GM12878 (cell line): Measurements from ENCODE around the gene TMEM98. TPM values are rescaled to one million over a fixed set of nuclear protein-coding genes. Genes with fewer than 3 reads are reported as not detected.

Experiments
- ATAC-seq: fragments of 200-7000 bp; cut with Tn5 transposase; 3 replicates; pipeline ENCODE4 v1.9.1; 2020; ENCODE audit warnings: mild to moderate bottlenecking, moderate library complexity
- BruUV-seq: library from RNA; stranded (reverse); fragments of 400-500 nt; replicated peaks from 2 replicates; lab custom pipeline; 2021; lab: Mats Ljungman, UMichigan
- CTCF ChIA-PET: fragments of 300-600 bp; sonication (Branson Sonifier 250); formaldehyde crosslinking; extraction: SDS; loops from one replicate; lab custom pipeline; 2021; ENCODE audit warnings: inconsistent platforms; lab: Yijun Ruan, JAX
- POLR2A ChIA-PET: fragments of 350-600 bp; formaldehyde crosslinking; extraction: SDS; loops from one replicate; lab custom pipeline; 2021; ENCODE audit warnings: inconsistent platforms; lab: Charles Lee
- RAD21 ChIA-PET: fragments of 300-600 bp; sonication (Branson Sonifier 250); formaldehyde crosslinking; loops from one replicate; lab custom pipeline; 2023; ENCODE audit warnings: antibody characterized with exemption; ENCODE audit not compliant: unreplicated experiment; lab: Charles Lee
- SMC1A ChIA-PET: fragments of 300-600 bp; sonication (Branson Sonifier 250); formaldehyde crosslinking; loops from one replicate; lab custom pipeline; 2023; ENCODE audit not compliant: unreplicated experiment, uncharacterized antibody; lab: Charles Lee
- DNase-seq: peaks from one replicate; pipeline ENCODE4 v3.0.0-alpha.2; 2011; ENCODE audit warnings: low read depth, low spot score
- FAIRE-seq: peaks from 3 replicates; lab custom pipeline; 2011; peaks lifted over from hg19 to GRCh38; lab: Jason Lieb, UNC
- H2AFZ ChIP-seq: 2 replicates; pipeline ENCODE4 v1.6.0; 2011; ENCODE audit warnings: low read depth, low read length, control low read depth; ENCODE audit not compliant: control insufficient read depth
- H3K27ac ChIP-seq: 2 replicates; pipeline ENCODE4 v1.5.1; 2011; ENCODE audit warnings: control low read depth; ENCODE audit not compliant: control insufficient read depth, insufficient read depth
- H3K27me3 ChIP-seq, 2 experiments: replicated peaks in 1 of 2; 2 replicates each; pipeline versions ENCODE4 v1.6.0 to v1.6.1; 2011; ENCODE audit warnings: low read length in 1 of 2; ENCODE audit not compliant: control insufficient read depth in 2 of 2, insufficient read depth in 2 of 2
- H3K36me3 ChIP-seq, 2 experiments: 2 replicates each; pipeline ENCODE4 v1.5.1; 2011; ENCODE audit warnings: low read length in 1 of 2; ENCODE audit not compliant: control insufficient read depth in 2 of 2, insufficient read depth in 2 of 2
- H3K4me1 ChIP-seq: 2 replicates; pipeline ENCODE4 v1.6.1; 2011; ENCODE audit warnings: mild to moderate bottlenecking, low read length, moderate library complexity, mixed read lengths; ENCODE audit not compliant: control insufficient read depth, insufficient read depth
- H3K4me2 ChIP-seq: 2 replicates; pipeline ENCODE4 v1.6.0; 2011; ENCODE audit warnings: control low read depth; ENCODE audit not compliant: control insufficient read depth, insufficient read depth
- H3K4me3 ChIP-seq: fragments of 200-600 bp; sonication (generic); 2 replicates; pipeline ENCODE4 v1.5.1; 2016
- H3K79me2 ChIP-seq: 2 replicates; pipeline ENCODE4 v1.6.0; 2011; ENCODE audit warnings: low read length; ENCODE audit not compliant: control insufficient read depth, insufficient read depth
- H3K9ac ChIP-seq: 2 replicates; pipeline ENCODE4 v1.8.0; 2011; ENCODE audit warnings: low read length, control low read depth, mixed read lengths; ENCODE audit not compliant: control insufficient read depth, insufficient read depth
- H3K9me3 ChIP-seq: replicated peaks from 3 replicates; pipeline ENCODE4 v1.5.1; 2011; ENCODE audit warnings: mild to moderate bottlenecking, low read length; ENCODE audit not compliant: control insufficient read depth, insufficient read depth
- H4K20me1 ChIP-seq: 2 replicates; pipeline ENCODE4 v1.6.0; 2011; ENCODE audit not compliant: control insufficient read depth, insufficient read depth
- CBX5 ChIP-seq: sonication (generic); IDR thresholded peaks from 2 replicates; pipeline ENCODE4 v1.6.1; 2016; ENCODE audit warnings: low read depth, moderate library complexity, mild to moderate bottlenecking, inconsistent platforms
- CEBPB ChIP-seq, 2 experiments: fragments of 150-350 bp in 1 of 2; IDR thresholded peaks; 2 replicates each; pipeline ENCODE4 v1.6.1; 2012 to 2014; ENCODE audit warnings: low read depth in 2 of 2, low read length in 2 of 2, borderline replicate concordance in 1 of 2, inconsistent platforms in 1 of 2
- CHD2 ChIP-seq: IDR thresholded peaks from 2 replicates; pipeline ENCODE4 v1.6.1; 2011; ENCODE audit warnings: low read depth, low read length, improper control_type of control experiment, borderline replicate concordance
- IKZF2 ChIP-seq, 2 experiments: fragments of 450-650 bp; IDR thresholded peaks; 2 replicates each; pipeline ENCODE4 v1.6.1; 2017; ENCODE audit warnings: mild to moderate bottlenecking in 2 of 2, moderate library complexity in 2 of 2
- IRF3 ChIP-seq: fragments of 450-650 bp; IDR thresholded peaks from 2 replicates; pipeline ENCODE4 v1.6.1; 2014; ENCODE audit warnings: mild to moderate bottlenecking
- KDM1A ChIP-seq: fragments of 200-600 bp; sonication (generic); IDR thresholded peaks from 2 replicates; pipeline ENCODE4 v1.6.1; 2016; ENCODE audit warnings: borderline replicate concordance
- MXI1 ChIP-seq: fragments of 150-350 bp; IDR thresholded peaks from 2 replicates; pipeline ENCODE4 v1.6.1; 2011; ENCODE audit warnings: low read depth, mild to moderate bottlenecking, inconsistent platforms, low read length, improper control_type of control experiment
- NR2C1 ChIP-seq: fragments of 450-650 bp; IDR thresholded peaks from 2 replicates; pipeline ENCODE4 v1.6.1; 2017; ENCODE audit warnings: antibody characterized with exemption, mild to moderate bottlenecking, moderate library complexity
- TCF12 ChIP-seq: IDR thresholded peaks from 2 replicates; pipeline ENCODE4 v1.6.1; 2011; ENCODE audit warnings: low read depth, mild to moderate bottlenecking, low read length
- ZBTB11 ChIP-seq: fragments of 450-650 bp; formaldehyde crosslinking; IDR thresholded peaks from 2 replicates; pipeline ENCODE4 v1.5.0; 2022; ENCODE audit warnings: mild to moderate bottlenecking, missing genetic modification characterization
- ZNF687 ChIP-seq: fragments of 450-650 bp; IDR thresholded peaks from 2 replicates; pipeline ENCODE4 v1.6.1; 2017; ENCODE audit warnings: mild to moderate bottlenecking, moderate library complexity
- WGBS: methylation state at CpG from one replicate; pipeline ENCODE4 v1.1.6; 2016; ENCODE audit warnings: low lambda C conversion rate; ENCODE audit not compliant: insufficient replicate concordance, insufficient coverage; ENCODE audit errors: missing lambda C conversion rate; 5-methylcytosine and 5-hydroxymethylcytosine counted together
- in situ Hi-C: fragments of 300-500 bp; cut with MboI; formaldehyde crosslinking; loops from 9 replicates; pipeline ENCODE4 v1.14.3; 2018; ENCODE audit warnings: mixed read lengths
- intact Hi-C: fragments of 100-400 bp; cut with micrococcal nuclease; formaldehyde crosslinking; loops from one replicate; pipeline ENCODE4 v1.14.2; 2022; ENCODE audit not compliant: unreplicated experiment
- polyA plus RNA-seq, 11 experiments: library from polyadenylated mRNA; depleted of rRNA in 4 of 11; unstranded in 6 of 11; stranded (reverse) in 5 of 11; fragments of >200 nt; fragmentation: Nextera tagmentation in 4 of 11; fragmentation: Illumina TruSeq in 1 of 11; extraction: Ambion mirVana in 4 of 11; extraction: Trizol in 1 of 11; gene quantifications; 1 replicate in 1 of 11; 2 replicates in 10 of 11; pipeline versions ENCODE4 v1.2.1 to v1.2.3, GENCODE V29; 2011 to 2016; ENCODE audit warnings: inconsistent platforms in 2 of 11, missing spikeins in 2 of 11, low read depth in 1 of 11
- total RNA-seq, 4 experiments: library from RNA; depleted of rRNA in 3 of 4; stranded (reverse); fragments of >200 nt in 3 of 4; fragmentation: Illumina TruSeq in 1 of 4; extraction: Trizol in 1 of 4; gene quantifications; 2 replicates each; pipeline versions ENCODE4 v1.2.1 to v1.2.3, GENCODE V29; 2013 to 2021
- TF ChIP-seq, protein P1 (sequence below): fragments of 450-650 bp; IDR thresholded peaks from 2 replicates; pipeline ENCODE4 v1.6.1; 2018; ENCODE audit warnings: mild to moderate bottlenecking, low read depth, moderate library complexity; ENCODE audit not compliant: partially characterized antibody

TMEM98 gene
- total and polyA plus RNA-seq, 10 of the 15 experiments (the other 5 are each of a cell fraction or from before 2014, with no cell fraction given), result 0.04 to 0.73 (median 0.13) TPM; not detected in 3

DNA sequence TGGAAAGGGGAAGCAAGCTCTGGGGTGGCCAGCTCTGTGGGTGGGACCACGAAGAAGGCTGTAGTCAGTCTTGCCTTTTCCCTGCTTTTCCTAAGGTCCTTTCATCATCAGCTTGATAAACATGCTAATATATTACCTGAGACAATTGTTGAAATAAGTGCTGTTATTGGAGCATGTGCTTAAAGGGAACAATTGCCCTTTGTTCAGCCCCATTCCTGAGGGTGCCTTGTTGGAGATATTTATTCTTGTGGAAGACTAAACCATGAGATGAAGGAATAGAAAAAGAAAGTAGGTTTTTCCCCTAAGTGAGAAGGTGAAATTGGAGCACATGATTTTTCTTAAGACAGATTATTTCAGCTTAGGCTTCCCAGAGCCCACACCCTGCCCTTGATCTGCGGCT is 7.8 kb downstream of the TMEM98 start:
- ChIA-PET CTCF (interaction anchor here (0.7 to 4.9 kb wide), 26 partner anchors 10 to 474 kb away, joined by 3 to 66 read pairs (median 6); partner anchors contain the start of gene MYO1D), POLR2A (interaction anchor here (2.0 kb wide), 1 partner anchor 59 kb away, joined by 5 read pairs; the partner anchor contains the start of gene MYO1D), RAD21 (interaction anchor here (2.2 to 4.5 kb wide), 3 partner anchors 26 to 154 kb away, joined by 9 to 37 read pairs (median 15); partner anchors contain the start of gene MYO1D), SMC1A (interaction anchor here (0.7 to 6.9 kb wide), 12 partner anchors 10 to 473 kb away, joined by 3 to 62 read pairs (median 4); no protein-coding TSS in a partner anchor)
- Histone ChIP-seq H3K27me3 (no peaks in the 10 kb centered on the region; a peak in 1 of 4 replicates), H3K27ac (no peak overlapping the region), H3K79me2 (no peaks in the 10 kb centered on the region), H3K4me1 (no peaks in the 10 kb centered on the region), H3K36me3 (no peaks in the 10 kb centered on the region), H3K9ac (no peak overlapping the region), H3K4me2 (no peak overlapping the region), H3K9me3 (no peaks in the 10 kb centered on the region), H2AFZ (no peak overlapping the region), H3K4me3 (no peak overlapping the region), H4K20me1 (no peaks in the 10 kb centered on the region; the same call in 1 of the 2 replicates)
- no TSS peak for BruUV-seq
- ATAC-seq, result no peak
- in situ Hi-C loops (loop anchor here (5.0 kb wide), 1 partner anchor 153 kb away; no protein-coding TSS in a partner anchor), intact Hi-C loops (loop anchor here (2.0 kb wide), 1 partner anchor 277 kb away; no protein-coding TSS in a partner anchor)
- 44% methylated on average over 2 of the region's 2 CpGs for WGBS
- FAIRE-seq, result no peak
- DNase-seq, result no peak
- no peak for TF ChIP-seq NR2C1
- TF ChIP-seq CBX5, result no peak
- TF ChIP-seq ZBTB11 (CRISPR knock-in tag), result no peak
- TF ChIP-seq IRF3, result no peak
- TF ChIP-seq CHD2, result no peak
- TF ChIP-seq IKZF2 (IDR thresholded peaks at IDR 0.05), result no peak
- TF ChIP-seq ZNF687, result no peak
- TF ChIP-seq KDM1A, result no peak
- TF ChIP-seq MXI1, result no peak
- no peak for TF ChIP-seq TCF12
- TF ChIP-seq CEBPB (IDR thresholded peaks at IDR 0.05; ENCODE audit: borderline replicate concordance in 1 of 2, low read depth in 2 of 2, low read length in 2 of 2), result no peak
- TF ChIP-seq, protein P1, sequence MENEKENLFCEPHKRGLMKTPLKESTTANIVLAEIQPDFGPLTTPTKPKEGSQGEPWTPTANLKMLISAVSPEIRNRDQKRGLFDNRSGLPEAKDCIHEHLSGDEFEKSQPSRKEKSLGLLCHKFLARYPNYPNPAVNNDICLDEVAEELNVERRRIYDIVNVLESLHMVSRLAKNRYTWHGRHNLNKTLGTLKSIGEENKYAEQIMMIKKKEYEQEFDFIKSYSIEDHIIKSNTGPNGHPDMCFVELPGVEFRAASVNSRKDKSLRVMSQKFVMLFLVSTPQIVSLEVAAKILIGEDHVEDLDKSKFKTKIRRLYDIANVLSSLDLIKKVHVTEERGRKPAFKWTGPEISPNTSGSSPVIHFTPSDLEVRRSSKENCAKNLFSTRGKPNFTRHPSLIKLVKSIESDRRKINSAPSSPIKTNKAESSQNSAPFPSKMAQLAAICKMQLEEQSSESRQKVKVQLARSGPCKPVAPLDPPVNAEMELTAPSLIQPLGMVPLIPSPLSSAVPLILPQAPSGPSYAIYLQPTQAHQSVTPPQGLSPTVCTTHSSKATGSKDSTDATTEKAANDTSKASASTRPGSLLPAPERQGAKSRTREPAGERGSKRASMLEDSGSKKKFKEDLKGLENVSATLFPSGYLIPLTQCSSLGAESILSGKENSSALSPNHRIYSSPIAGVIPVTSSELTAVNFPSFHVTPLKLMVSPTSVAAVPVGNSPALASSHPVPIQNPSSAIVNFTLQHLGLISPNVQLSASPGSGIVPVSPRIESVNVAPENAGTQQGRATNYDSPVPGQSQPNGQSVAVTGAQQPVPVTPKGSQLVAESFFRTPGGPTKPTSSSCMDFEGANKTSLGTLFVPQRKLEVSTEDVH, result no peak
